NCI-H345 (cell line): ENCODE measurements around the gene CCT7.

ENCODE experiments used
- DNase-seq: peaks from one replicate; lab custom pipeline; 2025; lab: John Stamatoyannopoulos, UW

CCT7 gene

GRCh38 chr2:73268830-73269685 lies 35.0 kb downstream of the CCT7 start:
- DNase-seq = peak; percentile 85

- DNase-seq = no peak
Observed at GRCh38 chr2:73269686-73270465, 35.8 kb downstream of the CCT7 start.

- DNase-seq = no peak
Observed at GRCh38 chr2:73272270-73272669, 38.2 kb downstream of the CCT7 start.

DNA sequence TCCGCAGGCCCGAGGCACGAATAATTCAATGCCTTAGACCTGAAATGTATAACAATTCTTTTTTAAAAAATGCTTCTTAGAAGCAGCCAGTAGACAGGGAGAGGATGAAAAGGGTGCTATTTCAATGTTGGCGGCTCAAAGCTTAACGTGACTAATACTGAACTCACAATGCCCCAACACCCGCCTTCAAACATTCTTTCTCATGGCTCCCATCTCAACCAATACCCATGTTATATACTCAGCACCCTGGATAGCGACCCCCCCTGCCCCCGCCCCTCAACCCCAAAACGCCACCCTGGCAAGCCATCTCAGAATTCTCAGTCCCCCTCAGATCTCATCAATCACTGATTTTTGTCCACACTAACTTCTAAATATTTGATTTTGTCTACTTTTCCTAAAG lies 45.7 kb downstream of the CCT7 start:
- DNase-seq = no peak

DNA sequence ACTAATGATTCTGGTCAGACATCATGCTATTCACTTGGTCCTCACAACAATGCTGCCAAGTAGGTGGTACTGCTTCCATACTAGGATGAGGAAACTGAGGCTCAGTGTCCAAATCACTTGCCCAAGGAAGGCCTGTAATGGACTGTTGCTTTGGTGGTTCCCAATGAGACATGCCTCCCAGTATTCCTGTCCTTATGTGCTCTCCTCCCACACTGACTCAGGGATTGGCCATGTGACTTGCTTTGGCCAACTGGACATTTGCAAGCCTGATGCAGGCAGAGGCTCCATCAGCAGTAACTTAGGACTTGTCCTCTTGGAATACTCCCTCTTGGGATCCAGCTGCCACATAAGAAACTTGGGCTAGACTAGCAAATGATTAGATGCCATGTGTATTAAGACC lies 47.1 kb downstream of the CCT7 start:
- DNase-seq = no peak

DNA sequence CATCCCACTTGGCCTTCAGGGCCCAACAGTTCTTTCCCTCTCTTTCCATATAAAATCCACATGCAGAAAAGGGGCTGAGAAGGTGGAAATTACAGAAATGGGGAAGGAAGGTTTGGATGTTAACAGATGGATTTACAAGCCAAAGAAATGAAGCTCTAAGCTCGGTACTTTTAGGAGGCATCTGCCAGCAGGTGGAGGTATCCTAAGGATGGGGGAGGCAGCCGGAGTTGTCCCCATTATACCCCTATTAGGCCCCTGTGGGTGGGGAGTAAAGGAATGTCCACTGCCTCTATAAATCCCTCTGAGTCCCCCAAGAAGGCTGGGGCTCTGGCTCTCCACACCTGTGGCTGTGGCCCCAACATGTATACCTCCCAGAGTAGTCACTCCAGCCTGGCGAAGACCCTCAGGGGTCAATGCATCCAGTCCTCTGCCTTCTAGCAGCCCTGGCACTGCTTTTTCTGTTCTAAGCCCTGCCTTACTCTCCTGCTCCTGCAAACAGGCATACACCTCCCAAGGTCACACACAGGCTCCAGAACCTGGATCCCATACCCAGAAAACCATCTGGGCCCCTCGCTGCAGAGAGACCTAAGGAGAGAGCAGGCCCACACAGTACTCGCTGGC lies 48.9 kb downstream of the CCT7 start:
- DNase-seq = no peak

DNA sequence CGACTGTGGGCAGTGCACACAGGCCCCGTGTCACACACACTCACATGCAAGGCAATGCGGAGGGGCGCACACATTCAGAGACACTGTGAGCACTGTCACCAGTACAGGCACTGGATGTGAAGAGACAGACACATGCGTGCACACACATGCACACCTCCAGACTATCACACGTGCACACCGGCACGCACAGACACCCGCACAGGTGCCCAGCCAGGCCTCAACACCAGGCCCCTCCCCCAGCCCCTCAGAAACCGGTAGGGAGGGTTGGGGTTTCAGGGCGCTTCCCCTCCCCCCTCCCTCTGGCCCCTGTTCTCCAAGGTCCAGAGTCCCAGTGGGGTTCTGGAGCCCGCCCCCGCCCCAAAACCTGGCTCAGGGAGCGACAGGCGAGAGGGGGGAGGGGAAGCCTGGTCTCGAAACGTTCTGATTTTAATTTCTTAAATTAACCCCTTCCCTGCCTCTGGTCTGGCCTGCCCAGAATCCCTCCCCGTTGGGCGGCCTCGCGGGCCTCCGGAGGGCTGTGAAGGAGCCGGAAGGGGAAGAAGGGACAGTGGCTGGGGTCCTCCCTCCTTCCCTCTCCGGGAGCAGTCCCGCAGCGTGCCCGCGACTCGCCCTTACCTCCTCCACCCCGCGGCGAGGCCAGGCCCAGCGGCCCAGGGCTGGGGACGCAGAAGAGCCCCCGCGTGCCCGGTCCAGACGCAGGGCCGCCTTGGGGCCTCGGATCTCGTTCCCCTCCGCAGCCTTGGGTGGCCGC lies 49.6 kb downstream of the CCT7 start:
- peak; percentile 13 for DNase-seq

- DNase-seq = peak; percentile 53
Observed at GRCh38 chr2:73284296-73285158, 50.4 kb downstream of the CCT7 start, which contains the start of gene FBXO41. FBXO41 (minus strand) TSS chr2:73284478; CDS start chr2:73269630, 14,848 bp downstream.

DNA sequence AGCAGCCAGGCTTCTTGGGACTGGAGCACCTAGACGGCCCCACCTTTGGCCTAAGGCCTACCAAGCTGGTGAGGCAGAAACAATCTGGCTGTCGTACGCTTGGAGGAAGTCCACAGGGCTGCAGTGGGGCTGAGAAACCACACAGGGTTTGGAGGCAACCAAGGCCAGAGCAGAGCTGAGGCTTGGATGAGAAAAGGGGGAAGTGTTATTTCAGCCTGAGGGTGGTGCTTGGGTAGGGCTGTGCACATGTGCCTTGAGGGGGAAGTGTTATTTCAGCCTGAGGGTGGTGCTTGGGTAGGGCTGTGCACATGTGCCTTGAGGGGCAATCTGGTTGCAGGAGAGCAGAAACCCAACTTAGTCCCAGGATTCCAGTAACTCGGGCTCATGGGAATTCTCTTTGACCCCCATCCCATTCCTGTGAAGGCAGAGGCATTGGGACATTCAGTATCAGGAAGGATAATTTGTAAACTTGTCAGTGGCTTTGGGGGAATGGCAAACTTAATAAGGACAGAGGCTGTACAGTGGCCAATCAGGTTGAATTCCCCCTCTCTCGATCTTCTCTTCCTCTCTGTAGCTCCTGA lies 51.1 kb downstream of the CCT7 start:
- DNase-seq = no peak

DNA sequence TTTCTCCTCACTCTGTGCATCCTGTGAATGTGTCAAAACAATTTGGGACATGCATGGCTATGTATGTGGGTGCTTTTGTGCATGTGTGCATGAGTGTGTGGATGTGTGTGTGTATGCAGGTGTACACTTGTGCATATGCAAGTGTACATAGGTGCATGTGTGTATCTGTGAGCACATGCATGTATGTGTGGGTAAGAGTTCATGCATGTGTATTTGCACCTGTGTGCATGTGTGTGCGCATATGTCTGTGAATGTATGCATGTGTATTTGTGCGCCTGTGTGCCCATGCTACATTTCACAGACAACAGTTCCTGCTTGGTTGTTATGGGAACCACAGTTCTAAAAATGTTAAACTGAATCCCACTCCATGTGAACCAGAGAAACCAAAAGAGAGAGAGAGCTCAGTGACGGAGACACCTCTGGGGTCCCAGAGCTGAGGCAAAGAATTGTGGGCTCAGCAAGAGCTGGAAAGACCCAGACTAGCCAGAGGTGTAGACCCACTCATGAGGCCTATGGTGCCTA lies 52.1 kb downstream of the CCT7 start:
- DNase-seq = no peak

GRCh38 chr2:73289304-73289703 lies 55.2 kb downstream of the CCT7 start:
- DNase-seq = no peak

GRCh38 chr2:73290049-73290839 lies 56.1 kb downstream of the CCT7 start:
- peak; percentile 75 for DNase-seq

- no peak for DNase-seq
Observed at GRCh38 chr2:73291093-73291460, 57.0 kb downstream of the CCT7 start.

DNA sequence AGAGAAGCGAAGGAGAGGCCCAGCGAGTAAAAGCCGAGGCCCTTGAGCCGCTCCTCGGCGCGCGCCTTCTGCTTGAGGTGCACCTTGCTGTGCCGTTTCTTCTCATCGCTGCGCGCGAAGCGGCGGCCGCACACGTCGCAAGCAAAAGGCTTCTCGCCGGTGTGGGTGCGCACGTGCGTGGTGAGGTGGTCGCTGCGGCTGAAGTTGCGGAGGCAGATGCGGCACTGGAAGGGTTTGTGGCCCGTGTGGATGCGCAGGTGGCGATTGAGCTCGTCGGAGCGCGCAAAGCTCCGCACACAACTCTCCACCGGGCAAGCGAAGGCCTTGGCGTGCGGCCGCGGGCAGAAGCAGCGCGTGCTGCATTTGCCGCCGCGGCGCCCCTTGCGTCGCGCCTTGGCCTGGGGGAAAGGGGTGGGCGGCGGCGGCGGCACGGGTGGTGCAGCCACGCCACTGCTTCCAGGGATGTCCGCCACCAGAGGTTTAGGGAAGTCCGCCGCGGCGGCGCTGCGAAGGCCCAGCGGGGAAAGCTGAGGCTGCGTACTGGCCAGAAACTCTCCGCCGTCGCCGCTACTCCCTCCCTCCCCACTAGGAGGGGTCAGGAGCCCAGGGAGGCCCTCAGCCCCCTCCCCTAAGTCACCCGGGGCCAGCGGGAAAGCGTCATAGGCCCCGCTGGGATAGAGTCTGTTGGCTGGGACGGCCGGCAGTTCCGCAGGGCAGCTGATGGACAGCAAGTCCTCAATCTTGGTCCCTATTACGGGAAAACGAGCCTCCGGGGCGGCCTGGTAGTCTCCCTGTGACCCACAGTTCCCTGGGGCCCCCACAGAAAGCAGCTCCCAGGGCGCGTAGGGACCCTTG lies 57.6 kb downstream of the CCT7 start:
- DNase-seq = peak; percentile 23

GRCh38 chr2:73292316-73292905 lies 58.3 kb downstream of the CCT7 start:
- peak; percentile 21 for DNase-seq

GRCh38 chr2:73292906-73293533 lies 58.9 kb downstream of the CCT7 start:
- DNase-seq = no peak

DNA sequence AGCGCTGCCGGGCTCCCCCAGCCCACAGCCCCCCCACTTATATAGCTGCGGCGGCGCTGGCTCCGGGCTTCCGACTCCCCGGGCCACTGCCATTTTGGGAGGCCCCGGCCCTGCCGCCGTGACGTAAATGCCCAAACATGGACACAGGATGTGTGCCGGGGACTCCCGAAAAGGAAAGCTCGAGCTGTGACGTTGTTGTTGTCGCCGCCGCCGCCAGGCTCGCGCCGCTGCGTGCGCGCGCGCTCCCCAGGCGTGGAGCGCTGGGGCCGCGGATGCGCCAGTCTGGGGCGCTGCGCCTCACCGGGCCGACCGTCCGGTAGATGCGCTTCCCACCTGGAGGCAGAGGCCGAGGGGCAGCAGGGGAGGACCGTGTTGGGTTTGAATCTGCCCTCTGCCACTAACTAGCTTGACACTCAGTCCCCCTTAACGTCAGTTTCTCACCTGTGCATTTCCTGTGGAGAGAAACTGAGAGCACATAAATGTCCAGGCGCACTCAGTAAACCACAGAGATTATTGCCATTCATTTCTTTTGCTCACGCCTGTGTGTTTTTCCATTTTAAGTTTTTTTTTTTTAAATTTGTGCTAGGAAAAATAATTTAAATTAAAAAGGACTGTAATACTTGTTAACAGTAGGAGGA lies 59.5 kb downstream of the CCT7 start, which contains the start of gene EGR4:
Gene EGR4, minus strand, starts transcription at position 15 of the 638 bp plus-strand sequence. CDS start 231 bp downstream, outside the sequence.
- peak; percentile 83 for DNase-seq
